ENCODE data around the gene TRAPPC8.
"Not testable (repeated sequence)": the region's sequence is repeated elsewhere in the genome, so short reads cannot be mapped to it uniquely, and the experiment has no call there.

The TRAPPC8 gene, protein sequence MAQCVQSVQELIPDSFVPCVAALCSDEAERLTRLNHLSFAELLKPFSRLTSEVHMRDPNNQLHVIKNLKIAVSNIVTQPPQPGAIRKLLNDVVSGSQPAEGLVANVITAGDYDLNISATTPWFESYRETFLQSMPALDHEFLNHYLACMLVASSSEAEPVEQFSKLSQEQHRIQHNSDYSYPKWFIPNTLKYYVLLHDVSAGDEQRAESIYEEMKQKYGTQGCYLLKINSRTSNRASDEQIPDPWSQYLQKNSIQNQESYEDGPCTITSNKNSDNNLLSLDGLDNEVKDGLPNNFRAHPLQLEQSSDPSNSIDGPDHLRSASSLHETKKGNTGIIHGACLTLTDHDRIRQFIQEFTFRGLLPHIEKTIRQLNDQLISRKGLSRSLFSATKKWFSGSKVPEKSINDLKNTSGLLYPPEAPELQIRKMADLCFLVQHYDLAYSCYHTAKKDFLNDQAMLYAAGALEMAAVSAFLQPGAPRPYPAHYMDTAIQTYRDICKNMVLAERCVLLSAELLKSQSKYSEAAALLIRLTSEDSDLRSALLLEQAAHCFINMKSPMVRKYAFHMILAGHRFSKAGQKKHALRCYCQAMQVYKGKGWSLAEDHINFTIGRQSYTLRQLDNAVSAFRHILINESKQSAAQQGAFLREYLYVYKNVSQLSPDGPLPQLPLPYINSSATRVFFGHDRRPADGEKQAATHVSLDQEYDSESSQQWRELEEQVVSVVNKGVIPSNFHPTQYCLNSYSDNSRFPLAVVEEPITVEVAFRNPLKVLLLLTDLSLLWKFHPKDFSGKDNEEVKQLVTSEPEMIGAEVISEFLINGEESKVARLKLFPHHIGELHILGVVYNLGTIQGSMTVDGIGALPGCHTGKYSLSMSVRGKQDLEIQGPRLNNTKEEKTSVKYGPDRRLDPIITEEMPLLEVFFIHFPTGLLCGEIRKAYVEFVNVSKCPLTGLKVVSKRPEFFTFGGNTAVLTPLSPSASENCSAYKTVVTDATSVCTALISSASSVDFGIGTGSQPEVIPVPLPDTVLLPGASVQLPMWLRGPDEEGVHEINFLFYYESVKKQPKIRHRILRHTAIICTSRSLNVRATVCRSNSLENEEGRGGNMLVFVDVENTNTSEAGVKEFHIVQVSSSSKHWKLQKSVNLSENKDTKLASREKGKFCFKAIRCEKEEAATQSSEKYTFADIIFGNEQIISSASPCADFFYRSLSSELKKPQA (N-terminal part only)

DNA sequence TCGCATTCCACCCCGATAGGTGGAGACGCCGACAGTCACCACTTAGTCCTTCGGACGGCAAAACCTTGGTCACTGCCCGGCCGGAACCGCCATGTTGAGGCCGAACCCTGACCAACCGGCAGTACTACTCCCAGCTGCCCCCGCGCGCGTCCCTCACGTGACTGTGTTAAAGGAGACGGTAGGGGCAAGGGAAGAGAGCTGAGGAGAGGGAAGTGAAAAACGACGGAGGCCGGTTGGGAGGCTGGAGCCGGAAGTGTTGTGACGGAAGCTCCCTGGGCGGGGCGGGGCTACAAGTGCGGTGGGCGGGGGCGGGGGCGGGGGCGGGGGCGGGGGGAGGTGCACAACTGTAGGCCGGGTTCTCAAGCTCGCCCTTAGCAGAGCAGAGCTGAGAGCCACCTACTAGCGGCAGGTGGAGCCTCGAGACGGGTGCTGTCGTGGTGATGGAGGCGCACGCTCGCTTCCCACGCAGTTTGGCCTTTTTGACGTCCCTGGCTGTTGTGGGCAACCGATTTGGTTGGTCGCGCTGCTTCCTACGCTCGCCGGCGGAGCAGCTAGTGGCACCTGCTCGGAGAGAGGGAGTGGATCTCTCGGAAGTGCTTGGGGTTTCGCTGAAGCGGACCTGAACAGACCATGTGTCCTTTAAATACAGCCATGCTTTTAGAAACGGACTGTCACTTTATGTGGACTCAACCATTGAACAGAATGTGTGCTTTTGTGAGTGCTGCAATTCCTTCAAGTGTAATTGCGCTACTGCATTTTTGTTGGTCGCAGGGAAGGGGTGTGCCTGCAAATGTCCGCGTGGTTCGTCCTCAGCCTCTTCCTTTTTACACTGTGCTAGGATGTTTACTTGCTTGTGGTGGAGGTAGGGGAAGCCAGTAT lies at the start of gene TRAPPC8:
TRAPPC8 (minus strand) TSS at position 130 of the 879 bp plus-strand sequence. CDS start 364 bp downstream, outside the sequence.
- peak; percentile 98 for DNase-seq (ENCODE audit: low spot score)

DNA sequence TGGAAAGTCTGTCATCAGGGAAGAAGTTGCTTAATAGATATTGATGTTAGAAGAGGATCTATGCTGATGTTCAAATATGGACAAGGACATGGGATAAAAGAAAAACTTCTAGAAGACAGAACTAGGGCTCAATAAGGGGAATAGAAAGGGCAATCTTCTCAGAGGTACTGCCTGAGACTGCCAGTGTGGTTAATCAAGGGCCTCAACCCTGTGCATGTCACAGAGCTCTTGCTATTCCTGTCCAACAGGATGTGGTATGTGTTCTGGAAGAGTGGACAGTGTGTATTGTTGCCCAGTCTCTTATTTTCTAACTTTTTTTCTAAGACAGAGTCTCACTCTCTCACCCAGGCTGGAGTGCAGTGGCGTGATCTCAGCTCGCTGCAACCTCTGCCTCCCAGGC lies 47.9 kb upstream of the TRAPPC8 start:
- peak; percentile 64 for DNase-seq (ENCODE audit: low spot score)

DNA sequence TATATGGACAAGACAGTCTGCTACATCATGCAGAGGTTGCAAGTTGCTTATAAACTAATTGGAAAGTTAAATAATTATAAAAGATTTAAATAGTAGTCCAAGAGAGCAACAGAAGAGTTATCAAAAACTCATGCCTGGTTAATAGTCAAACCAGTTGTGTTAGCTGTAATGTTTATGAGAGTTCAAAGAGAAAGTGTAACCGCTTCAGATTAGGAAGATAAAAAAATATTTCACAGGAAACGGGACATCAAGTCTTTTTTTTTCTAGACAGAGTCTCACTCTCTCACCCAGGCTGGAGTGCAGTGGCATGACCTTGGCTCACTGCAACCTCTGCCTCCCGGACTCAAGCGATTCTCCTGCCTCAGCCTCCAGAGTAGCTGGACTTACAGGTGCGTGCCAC lies 41.0 kb upstream of the TRAPPC8 start:
- DNase-seq (ENCODE audit: low spot score) = no peak

DNA sequence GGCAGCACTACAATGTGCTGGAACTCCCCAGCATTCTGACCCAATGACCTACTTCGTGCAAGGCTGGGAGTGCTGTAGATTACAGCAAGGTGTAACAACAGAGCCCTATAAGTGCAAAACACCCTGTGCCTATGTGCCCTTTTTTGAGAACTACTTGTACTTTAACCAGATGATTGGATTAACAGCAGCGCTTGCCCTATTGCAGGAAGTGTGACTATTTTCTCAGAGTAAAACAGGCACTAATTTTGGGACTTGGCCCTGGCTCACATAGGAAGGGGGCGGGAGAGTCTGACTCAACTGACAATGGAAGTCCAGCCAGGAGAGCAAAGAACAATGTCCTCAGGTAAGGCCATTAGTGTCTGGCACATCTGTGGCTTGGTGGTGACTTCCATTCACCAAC lies 40.1 kb upstream of the TRAPPC8 start:
- DNase-seq (ENCODE audit: low spot score) = no peak

DNA sequence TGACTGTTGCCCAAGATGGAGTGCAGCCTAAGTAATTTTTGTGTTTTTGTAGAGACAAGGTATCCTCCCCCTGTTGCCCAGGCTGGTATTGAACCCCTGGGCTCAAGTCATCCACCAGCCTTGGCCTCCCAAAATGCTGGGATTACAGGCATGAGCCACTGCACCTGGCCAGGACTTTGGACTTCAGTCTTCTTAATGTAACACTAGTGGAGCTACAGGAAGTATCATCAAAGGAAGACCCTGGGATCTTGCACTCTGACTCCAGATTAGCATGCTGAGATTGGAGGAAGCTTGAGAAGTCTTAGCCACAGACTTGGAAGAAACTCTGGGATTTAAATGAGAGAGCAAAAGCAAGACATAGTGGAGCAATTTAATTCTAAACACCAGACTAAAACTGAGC lies 37.9 kb upstream of the TRAPPC8 start:
- no peak for DNase-seq (ENCODE audit: low spot score)

DNA sequence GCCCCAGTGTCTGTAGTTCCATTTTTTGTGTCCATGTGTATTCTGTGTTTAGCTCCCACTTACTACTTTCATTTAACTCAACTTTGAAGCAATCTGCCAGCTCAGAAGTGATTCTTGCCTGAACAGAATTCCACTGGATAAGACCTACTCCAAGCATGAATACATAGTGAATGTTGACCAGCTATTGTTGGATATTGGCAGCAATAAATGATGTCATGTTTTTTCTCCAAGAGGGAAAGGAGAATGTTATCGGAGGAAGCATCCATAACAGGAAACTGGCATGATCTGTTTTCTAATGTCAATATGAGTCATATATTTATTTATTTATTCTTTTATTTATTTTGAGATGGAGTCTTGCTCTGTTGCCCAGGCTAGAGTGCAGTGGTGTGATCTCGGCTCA lies 36.8 kb upstream of the TRAPPC8 start:
- no peak for DNase-seq (ENCODE audit: low spot score)

DNA sequence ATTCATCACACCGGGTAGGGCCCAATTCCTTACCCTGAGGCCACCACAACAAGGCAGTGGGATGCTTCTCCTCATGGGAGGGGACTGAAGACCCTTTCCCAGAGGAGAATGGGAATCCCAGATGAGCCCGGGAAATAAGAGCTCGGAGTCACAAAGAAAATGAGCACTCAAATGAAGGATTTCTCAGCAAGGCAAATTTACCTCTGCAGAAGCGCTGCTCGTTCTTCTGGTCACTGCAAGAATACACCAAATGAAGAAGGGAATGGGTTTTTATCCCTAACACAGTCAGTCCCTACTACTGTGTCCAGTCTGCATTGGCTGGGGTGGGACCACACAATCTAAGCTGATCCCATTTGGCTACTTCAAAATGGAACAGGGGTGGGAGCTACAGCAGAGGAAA lies 35.7 kb upstream of the TRAPPC8 start:
- no peak for DNase-seq (ENCODE audit: low spot score)

DNA sequence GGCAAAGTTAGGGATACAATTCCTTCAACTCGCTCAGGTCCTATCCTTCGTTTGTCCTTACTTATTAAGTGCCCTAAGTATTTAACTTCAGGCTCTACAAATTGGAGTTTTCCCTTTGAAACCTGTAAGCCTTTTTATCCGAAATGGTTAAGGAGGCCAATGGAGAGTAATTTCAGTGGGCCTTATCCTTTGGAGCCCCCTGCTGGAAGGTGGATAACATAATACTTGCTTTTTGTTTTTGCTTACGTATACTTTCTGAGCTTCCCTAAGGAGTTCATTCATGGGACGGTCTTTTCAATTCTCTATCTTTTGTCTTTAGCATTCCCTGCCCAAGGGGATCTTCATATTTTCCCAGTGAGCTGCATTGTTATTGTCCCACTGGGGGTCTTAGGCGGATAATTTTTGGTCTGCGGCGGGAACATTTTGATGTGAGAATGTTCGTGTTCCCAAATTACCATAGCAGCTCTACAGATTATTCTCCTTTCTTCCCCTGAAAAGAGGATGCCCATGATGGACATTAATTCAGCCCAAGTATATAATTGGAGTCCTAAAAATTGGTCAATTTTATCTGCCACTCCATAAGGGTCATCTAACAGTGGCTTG lies 34.4 kb upstream of the TRAPPC8 start:
- DNase-seq (ENCODE audit: low spot score) = peak; percentile 82

DNA sequence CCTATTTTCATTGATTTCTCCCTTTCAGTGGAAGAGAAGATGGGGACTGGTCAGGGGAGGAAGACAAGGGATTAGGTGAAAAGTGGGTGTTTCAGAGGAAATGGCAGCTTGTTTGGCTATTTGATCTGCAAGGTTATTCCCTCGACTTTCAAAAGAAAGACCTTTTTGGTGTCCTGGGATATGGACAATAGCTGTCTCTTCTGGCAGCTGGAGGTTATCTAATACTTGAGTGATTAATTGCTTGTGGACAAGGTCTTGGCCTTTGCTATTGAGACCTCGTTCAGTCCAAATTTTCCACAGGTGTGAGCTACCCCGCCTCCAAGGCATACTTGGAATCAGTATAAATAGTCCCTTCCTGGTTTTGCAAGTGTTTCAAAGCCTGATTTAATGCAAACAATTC lies 33.3 kb upstream of the TRAPPC8 start:
- DNase-seq (ENCODE audit: low spot score) = no peak

DNA sequence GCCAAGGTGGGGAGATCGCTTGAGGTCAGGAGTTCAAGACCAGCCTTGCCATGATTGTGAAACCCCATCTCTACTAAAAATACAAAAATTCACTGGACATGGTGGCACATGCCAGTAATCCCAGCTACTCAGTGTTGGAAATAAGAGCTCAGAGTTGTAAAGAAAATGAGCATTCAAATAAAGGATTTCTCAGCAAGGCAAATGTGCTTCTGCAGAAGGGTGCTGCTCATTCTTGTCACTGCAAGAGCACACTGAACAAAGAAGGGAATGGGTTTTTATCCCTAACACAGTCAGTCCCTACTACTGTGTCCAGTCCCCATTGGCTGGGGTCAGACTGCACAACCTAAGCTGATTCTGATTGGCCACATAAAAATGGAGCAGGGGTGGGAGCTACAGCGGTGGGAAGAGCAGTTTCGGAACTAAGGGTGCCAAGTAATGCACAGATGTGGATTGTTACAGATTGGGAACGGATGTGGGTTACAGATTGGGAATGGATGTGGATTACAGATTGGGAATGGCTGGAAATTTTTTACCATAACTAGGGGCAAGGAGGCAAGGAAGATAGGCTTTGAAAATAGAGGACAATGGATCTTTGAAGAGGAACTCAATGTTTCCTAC lies 31.1 kb upstream of the TRAPPC8 start:
- DNase-seq (ENCODE audit: low spot score) = no peak

DNA sequence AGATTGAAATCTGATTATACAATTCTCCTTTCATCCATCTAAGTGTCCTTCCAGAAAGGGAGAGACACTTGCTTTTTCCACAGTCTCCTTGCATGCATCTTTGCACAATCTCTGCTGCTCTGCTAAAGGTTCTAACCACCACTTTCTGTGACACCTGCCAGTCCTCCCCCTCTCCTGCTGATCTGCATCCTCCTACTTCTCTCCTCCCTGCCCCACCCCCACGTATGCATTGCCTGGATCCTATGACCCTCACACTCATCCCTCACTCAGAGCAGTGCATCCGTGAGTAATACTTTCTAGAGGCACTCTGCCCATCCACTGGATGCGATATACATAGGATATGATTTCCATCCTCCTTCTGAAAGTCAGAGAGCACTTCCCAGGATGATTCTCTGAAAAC lies 27.7 kb upstream of the TRAPPC8 start:
- no peak for DNase-seq (ENCODE audit: low spot score)

DNA sequence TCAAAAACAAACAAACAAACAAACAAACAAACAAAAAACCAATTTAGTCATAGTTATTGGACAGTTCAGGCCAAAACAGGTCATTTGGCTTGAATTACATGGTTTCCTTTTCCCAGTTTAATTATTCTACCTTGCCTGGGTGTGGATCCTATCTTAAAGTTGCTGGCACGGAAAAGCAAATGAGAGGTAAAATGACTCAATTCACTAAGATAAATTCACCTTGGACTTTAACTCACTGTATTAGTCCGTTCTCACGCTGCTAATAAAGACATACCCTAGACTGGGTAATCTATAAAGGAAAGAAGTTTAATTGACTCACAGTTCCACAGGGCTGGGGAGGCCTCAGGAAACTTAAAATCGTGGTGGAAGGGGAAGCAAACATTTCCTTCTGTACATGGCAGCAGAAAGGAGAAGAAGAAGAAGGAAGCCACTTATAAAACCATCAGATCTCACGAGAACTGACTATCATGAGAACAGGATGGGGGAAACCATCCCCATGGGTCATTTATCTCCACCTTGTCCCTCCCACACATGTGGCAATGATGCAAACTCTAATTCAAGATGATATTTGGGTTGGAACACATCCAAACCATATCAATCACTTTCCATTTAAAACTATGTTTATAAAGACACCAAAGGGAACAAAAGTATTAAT lies 22.5 kb upstream of the TRAPPC8 start:
- DNase-seq (ENCODE audit: low spot score) = no peak

DNA sequence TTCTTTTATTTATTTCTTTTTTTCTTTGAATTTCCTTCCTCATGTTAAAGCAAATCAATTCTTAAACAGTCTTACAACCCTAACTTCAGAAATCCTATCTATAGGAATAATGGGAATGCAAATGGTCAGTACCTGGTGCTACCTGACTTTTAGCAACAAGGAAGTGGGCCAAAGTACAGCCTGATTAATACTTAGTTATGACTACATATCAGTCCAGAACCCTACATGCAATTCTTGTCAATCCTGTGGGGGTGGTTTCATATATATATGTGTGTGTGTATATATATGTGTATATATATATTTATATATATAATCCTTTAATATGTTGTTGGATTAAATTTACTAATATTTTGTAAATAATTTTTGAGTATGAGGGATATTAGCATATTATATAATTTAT lies 14.8 kb upstream of the TRAPPC8 start:
- DNase-seq (ENCODE audit: low spot score) = no peak

DNA sequence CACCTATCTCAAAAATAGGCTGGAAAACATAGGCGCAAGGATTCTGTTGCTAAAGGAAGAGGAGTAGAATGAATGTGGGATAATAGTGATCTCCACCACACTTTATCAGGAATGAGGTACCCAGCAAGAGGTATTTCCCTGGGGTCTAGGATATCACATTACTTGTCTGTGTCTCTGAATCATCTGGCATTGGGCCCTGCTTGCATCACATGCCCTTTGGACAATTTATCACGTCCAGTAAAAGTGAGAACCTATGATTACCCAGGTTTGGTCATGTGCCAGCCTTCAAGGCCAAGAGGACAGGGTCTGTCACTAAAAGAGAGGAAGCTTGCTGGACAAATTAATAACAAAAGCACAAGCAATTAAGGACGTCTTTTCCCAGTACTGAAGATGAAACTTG lies 11.4 kb upstream of the TRAPPC8 start:
- no peak for DNase-seq (ENCODE audit: low spot score)

DNA sequence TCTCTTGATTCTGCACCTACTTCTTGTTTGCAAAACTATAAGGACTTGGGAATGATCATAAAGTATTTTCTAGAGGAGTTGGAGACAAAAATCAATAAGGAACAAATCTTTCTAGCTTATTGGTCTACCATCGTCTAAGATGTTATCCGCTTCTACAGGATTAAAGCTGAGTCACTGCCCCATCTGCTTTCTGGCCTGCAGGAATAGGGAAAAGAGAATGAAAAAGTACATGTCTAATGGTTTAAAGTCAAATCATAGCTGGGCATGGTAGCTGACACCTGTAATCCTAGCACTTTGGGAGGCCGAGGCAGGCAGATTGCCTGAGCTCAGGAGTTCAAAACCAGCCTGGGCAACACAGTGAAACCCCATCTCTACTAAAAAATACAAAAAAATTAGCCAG lies 10.8 kb upstream of the TRAPPC8 start:
- DNase-seq (ENCODE audit: low spot score) = not testable (repeated sequence)

DNA sequence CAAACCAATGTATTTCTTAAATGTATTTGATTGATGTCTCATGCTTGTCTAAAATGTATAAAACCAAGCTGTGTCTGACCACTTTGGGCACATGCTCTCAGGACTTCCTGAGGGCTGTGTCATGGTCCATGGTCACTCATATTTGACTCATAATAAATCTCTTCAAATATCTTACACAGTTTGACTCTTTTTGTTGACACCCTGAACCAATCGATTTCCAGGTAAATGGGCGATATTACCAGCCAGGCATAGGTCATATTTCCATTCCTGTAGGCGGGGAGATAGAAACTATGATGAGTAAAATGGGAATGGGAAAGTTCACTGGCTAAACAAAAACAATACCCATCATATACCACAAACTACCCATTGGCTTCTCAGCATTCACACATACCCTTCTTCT lies 9.3 kb upstream of the TRAPPC8 start:
- no peak for DNase-seq (ENCODE audit: low spot score)

DNA sequence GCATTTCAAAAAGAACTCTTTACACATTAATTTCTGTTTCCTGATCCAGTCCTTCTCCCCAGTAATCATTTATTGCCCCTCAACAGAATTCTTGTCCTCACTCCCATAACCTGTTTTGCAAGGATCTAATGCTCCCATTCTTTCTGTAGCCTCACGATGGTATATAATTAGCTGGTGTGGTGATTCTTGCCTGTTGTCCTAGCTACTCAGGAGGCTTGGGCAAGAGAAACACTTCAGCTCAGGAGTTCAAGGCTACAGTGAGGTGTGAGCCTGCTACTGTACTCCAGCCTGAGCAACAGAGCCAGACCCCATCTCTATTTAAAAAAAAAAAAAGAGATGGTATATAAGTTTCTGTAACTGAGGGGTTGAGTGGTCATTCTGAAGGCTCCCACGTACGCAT lies 7.7 kb upstream of the TRAPPC8 start:
- DNase-seq (ENCODE audit: low spot score) = no peak

DNA sequence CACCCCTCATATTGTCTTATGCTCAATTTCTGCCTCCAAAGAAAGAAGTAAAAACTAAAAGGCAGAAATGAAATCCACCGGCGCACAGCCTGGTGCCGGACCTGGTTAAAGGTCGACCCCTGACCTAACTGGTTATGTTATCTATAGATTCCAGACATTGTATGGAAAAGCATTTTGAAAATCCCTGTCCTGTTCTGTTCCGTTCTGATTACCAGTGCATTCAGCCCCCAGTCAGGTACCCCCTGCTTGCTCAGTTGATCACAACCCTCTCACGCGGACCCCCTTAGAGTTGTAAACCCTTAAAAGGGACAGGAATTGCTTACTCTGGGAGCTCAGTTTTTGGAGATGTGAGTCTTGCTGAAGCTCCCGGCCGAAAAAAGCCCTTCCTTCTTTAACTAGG lies 5.4 kb upstream of the TRAPPC8 start:
- DNase-seq (ENCODE audit: low spot score) = not testable (repeated sequence)

DNA sequence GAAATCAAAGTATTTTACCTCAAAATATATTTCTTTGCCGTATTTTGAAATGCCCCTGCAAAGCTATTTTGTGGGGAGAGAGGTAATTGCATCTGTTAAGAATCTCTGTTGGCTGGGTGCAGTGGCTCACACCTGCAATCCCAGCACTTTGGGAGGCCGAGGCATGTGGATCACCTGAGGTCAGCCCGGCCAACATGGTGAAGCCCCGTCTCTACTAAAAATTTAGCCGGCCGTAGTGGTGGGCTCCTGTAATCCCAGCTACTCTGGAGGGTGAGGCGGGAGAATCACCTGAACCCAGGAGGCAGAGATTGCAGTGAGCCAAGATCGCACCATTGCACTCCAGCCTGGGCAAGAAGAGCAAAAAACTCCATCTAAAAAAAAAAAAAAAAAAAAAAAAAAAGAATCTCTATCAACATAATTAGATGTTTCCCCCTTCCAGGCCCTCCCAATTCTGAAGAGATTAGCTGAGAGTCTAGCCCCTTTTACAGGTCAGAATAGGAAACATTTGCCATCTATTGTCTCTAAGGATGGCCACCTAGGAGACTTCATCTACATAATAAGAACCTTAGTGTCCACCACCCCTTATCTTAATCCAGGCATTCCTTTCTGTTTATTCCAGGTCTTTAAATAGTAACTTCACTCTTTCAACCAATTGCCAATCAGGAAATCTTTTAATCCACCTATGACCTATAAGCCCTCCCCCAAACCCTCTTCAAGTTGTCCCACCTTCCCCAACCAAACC lies 3.5 kb upstream of the TRAPPC8 start:
- DNase-seq (ENCODE audit: low spot score) = no peak
